Measurements from ENCODE around the gene CXCL17.
A peak's percentile ranks its signal among the peaks of the same experiment; 100 is the strongest.
"Not testable (repeated sequence)": the region's sequence is repeated elsewhere in the genome, so short reads cannot be mapped to it uniquely, and the experiment has no call there.

Gene CXCL17, protein sequence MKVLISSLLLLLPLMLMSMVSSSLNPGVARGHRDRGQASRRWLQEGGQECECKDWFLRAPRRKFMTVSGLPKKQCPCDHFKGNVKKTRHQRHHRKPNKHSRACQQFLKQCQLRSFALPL

DNA sequence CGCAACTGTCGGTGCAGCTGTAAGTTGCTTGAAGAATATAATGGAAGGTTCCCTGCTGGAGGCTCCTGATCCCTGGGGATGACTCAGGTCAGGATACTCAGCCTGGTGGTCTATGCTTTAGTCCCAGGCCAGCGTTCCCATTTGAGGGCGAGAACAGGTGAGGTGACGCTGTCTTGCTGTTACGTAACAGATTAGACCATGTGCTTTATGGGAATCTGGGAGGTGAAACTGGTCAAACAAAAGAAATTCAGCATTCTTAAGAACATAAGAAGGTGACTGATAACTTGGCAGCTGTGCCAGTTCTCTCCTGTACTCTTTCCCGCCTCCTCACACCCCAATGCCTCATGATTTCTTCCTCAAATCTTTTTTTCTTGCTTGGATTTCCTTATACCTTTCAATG, at the start of gene CXCL17:
Gene CXCL17 (minus strand): TSS at position 114 of the 400 bp plus-strand sequence. CDS start 114 bp downstream, outside the sequence.
- H3K4me3 ChIP-seq = no peak within 1 kb of the TSS
- no peak within 1 kb of the TSS for H3K27ac ChIP-seq
- no peaks in the 10 kb centered on the region for H3K36me3 ChIP-seq
- peaks cover 0 to 8% (median 0%) of the 10 kb centered on the region in 11 experiments; a peak in 5 of 22 replicates for H4K20me1 ChIP-seq
- H3K9ac ChIP-seq = no peak within 1 kb of the TSS
- H3K4me1 ChIP-seq = peaks cover 12 to 22% (median 16%) of the 10 kb centered on the region in 10 experiments
- TF ChIP-seq Cebpa-rat (IDR thresholded peaks at IDR 0.05) = 0 out of 22 replicates have a peak, but pooled peaks of 1 of the 11 experiments have one; percentile 8
- no peak within 1 kb of the TSS; a peak in 2 of 22 replicates for H3K4me2 ChIP-seq
- H3K27me3 ChIP-seq = peaks cover 0 to 5% (median 0%) of the 10 kb centered on the region in 11 experiments; a peak in 1 of 22 replicates
- no peaks in the 10 kb centered on the region for H3K9me3 ChIP-seq (replicated peaks in 1 of 11)

DNA sequence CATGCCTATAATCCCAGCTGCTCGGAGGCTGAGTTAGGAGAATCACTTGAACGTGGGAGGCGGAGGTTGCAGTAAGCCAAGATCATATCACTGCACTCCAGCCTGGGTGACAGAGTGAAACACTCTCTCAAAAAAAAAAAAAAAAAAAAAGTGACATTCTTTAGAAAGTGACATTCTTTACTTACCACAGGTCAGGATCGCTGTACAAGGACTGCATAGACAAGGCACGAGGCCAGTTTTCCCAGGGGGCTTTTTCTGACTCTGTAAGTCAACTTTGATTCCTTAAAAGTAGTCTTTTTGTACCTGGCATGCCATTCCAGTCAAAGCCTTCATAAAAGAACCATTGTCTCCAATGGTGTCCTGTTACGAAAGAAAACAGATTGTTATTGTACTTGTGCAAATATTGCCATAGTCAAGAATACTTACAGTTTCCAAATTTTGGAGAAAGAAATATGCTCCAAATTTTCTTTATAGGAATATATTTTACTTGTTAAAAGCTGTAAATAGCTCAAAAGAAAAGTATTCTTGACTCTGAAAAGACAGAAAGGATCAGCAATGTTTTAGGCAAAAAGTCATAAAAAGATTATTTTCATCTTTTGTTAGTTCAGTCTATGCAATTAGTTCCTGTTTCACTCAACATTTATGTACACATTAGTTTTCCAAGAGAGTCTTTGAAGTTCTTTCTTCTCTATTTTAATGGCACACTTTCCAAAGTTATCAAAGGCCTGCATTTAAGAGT, 46.2 kb upstream of the CXCL17 start:
- Histone ChIP-seq H3K36me3 (peaks cover 0 to 20% (median 0%) of the 10 kb centered on the region in 11 experiments; a peak in 7 of 22 replicates), H3K27ac (no peak overlapping the region)

DNA sequence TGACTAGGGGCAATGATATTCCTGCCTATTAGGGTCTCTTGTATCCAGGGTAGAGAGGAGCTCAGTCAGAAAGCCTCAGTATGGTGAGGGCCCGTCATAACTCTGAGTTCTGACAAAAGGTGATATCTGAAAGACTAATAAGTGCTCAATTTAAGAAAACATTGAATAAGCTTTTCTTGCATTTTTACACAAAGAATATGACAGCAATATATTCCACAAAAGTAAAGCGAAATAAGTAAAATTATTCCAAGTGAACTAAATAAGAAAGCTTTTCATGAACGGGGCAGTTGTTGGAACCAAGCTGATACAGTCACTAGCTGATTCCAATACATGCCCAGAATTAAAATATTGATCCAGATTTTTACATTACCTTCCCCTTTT, 45.0 kb upstream of the CXCL17 start:
- H4K20me1 ChIP-seq = no peaks in the 10 kb centered on the region
- H3K27ac ChIP-seq = no peak overlapping the region
- H3K9ac ChIP-seq = no peak overlapping the region
- H3K36me3 ChIP-seq = peaks cover 0 to 18% (median 0%) of the 10 kb centered on the region in 11 experiments; a peak in 7 of 22 replicates
- H3K9me3 ChIP-seq (replicated peaks in 1 of 11) = no peaks in the 10 kb centered on the region
- H3K4me1 ChIP-seq = peaks cover 0 to 40% (median 13%) of the 10 kb centered on the region in 10 experiments; a peak in 13 of 20 replicates
- H3K4me3 ChIP-seq = no peak overlapping the region
- no peak for TF ChIP-seq Cebpa-rat (IDR thresholded peaks at IDR 0.05)
- H3K27me3 ChIP-seq = no peaks in the 10 kb centered on the region
- H3K4me2 ChIP-seq = peak overlapping the region in 1 of 11 experiments; percentile 25; a peak in 1 of 22 replicates

More for the DNA sequence above, 46.2 kb upstream of the CXCL17 start:
- H3K4me3 ChIP-seq = no peak overlapping the region
- no peaks in the 10 kb centered on the region for H3K9me3 ChIP-seq (replicated peaks in 1 of 11)
- no peaks in the 10 kb centered on the region for H4K20me1 ChIP-seq
- no peaks in the 10 kb centered on the region for H3K27me3 ChIP-seq
- TF ChIP-seq Cebpa-rat (IDR thresholded peaks at IDR 0.05) = no peak
- peak overlapping the region in 3 of 11 experiments; percentile 20 to 47 (median 24); a peak in 5 of 22 replicates for H3K4me2 ChIP-seq
- H3K4me1 ChIP-seq = peaks cover 0 to 28% (median 7%) of the 10 kb centered on the region in 10 experiments; a peak in 10 of 20 replicates
- H3K9ac ChIP-seq = no peak overlapping the region

DNA sequence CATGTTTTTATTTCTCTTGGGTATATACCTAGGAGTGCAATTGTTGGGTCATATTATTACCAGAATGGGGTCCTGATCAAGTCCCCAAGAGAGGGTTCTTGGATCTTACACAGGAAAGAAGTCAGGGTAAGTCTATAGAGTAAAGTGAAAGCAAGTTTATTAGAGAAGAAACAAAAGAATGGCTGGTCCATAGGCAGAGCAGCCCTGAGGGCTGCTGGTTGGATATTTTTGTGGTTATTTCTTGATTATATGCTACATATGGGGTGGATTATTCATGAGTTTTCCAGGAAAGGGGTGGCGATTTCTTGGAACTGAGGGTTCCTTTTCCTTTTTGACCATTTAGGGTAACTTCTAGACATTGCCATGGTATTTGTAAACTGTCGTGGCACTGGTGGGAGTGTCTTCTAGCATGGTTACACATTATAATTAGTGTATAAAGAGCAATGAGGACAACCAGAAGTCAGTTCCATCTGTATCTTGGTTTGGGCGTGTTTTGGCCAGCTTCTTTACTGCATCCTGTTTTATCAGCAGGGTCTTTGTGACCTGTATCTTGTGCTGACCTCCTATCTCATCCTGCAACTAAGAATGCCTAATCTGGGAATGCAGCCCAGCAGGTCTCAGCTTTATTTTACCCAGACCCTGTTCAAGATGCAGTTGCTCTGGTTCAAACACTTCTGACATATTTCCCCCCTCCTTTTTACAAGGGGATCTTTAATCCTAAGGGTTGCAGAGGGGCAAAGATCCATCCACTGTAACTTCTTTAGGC, 44.5 kb upstream of the CXCL17 start:
- no peak overlapping the region for H3K9ac ChIP-seq
- H4K20me1 ChIP-seq = no peaks in the 10 kb centered on the region
- TF ChIP-seq Cebpa-rat (IDR thresholded peaks at IDR 0.05) = no peak
- H3K27ac ChIP-seq = no peak overlapping the region
- no peaks in the 10 kb centered on the region for H3K27me3 ChIP-seq
- H3K4me3 ChIP-seq = no peak overlapping the region
- H3K9me3 ChIP-seq (replicated peaks in 1 of 11) = no peaks in the 10 kb centered on the region; a peak in 1 of 22 replicates
- peaks cover 0 to 45% (median 17%) of the 10 kb centered on the region in 10 experiments; a peak in 17 of 20 replicates for H3K4me1 ChIP-seq
- H3K4me2 ChIP-seq = peak overlapping the region in 4 of 11 experiments; percentile 9 to 36 (median 19); a peak in 4 of 22 replicates
- H3K36me3 ChIP-seq = peaks cover 0 to 18% (median 0%) of the 10 kb centered on the region in 11 experiments; a peak in 7 of 22 replicates

DNA sequence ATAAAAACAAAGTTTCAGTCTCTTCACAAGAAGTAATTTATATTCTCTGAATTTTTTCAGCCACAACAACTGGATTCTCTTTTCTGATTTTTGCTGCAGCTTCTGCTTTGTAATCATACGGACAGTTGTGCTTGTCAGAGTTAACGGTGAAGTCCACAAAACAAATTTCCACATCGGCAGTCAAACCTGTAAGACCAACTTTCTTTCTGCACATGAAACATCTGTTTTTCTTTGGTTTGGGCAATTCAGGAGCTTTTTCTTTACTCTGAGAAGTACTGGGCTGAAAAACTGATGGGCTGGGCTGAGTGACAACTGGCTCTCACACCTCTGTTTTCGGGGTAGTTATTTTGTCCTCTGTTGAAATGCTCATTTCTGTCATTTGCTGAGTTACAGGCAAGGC, 42.3 kb upstream of the CXCL17 start:
- H4K20me1 ChIP-seq; H3K9ac ChIP-seq; H3K27me3 ChIP-seq; H3K4me3 ChIP-seq; H3K27ac ChIP-seq; H3K9me3 ChIP-seq (replicated peaks in 1 of 11): not testable (repeated sequence)
- Histone ChIP-seq H3K36me3 (peaks cover 0 to 18% (median 0%) of the 10 kb centered on the region in 11 experiments; a peak in 6 of 22 replicates), H3K4me1 (peaks cover 19 to 67% (median 38%) of the 10 kb centered on the region in 10 experiments), H3K4me2 (peak overlapping the region in 1 of 11 experiments; percentile 9; a peak in 1 of 22 replicates)

DNA sequence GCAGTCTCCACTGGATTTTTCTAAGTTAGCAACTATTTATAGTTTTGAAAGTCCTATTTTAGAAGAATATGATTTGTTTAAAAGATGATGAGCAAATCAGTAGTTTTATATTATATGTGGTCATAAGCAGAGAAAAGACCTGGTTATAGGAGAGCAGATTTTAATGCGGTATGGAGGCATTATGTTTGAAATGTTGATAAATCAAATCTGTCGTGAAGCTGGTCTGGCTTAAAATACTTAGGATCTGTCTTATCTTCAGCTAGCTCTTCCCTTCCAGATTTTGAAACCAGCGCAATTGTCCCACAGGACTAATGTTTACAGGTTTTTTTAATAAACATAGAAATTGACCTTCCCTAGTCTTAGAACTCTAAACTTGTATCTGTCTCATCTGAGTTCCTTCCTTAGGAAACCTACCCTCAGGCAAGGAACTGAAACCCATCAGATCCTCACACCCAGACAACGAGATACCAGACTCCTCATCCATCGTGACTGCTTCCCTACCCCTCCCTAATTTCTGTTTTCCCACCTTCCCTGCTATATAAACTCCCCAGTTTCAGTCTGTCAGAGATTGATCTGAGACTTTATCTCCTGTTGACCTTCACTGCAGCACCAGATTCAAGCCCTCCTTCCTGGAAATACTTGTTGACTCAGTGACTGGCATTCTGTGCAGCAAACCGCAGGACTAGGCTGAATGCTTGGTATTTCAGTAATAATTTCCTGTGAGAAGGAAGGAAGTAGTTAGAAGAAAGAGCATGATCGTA, 37.8 kb upstream of the CXCL17 start:
- Histone ChIP-seq H3K4me2 (peak overlapping the region; percentile 65 to 93 (median 79)), H3K9ac (peak overlapping the region in 9 of 11 experiments; percentile 61 to 78 (median 76); a peak in 18 of 22 replicates), H3K27ac (peak overlapping the region in 10 of 11 experiments; percentile 22 to 97 (median 87); a peak in 19 of 22 replicates), H3K36me3 (no peaks in the 10 kb centered on the region; a peak in 1 of 22 replicates), H3K9me3 (replicated peaks in 1 of 11) (peaks cover 0 to 13% (median 0%) of the 10 kb centered on the region in 11 experiments; a peak in 3 of 22 replicates), H3K27me3 (no peaks in the 10 kb centered on the region), H4K20me1 (no peaks in the 10 kb centered on the region), H3K4me3 (peak overlapping the region in 7 of 10 experiments; percentile 5 to 43 (median 27); a peak in 12 of 20 replicates), H3K4me1 (peaks cover 30 to 94% (median 59%) of the 10 kb centered on the region in 10 experiments)
- no peak; a peak in 1 of 22 replicates for TF ChIP-seq Cebpa-rat (IDR thresholded peaks at IDR 0.05)

DNA sequence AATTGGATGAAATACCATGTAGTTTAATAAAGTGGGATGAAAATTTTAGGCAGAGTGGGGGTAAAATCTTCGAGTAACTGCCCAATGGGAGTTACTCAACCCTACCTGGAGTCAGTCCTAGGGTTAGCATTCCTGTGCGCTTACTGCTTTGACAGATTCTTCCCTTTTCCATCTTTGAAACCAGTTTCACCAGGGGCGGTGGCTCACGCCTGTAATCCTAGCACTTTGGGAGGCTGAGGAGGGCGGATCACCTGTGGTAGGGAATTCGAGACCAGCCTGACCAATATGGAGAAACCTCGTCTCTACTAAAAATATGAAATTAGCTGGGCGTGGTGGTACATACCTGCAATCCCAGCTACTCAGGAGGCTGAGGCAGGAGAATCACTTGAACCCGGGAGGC, 37.0 kb upstream of the CXCL17 start:
- Histone ChIP-seq H3K36me3 (no peaks in the 10 kb centered on the region; a peak in 1 of 22 replicates), H3K4me3 (peak overlapping the region in 2 of 10 experiments; percentile 5 to 18; a peak in 2 of 20 replicates), H3K27ac (peak overlapping the region in 9 of 11 experiments; percentile 75 to 97 (median 87); a peak in 18 of 22 replicates), H3K9me3 (replicated peaks in 1 of 11) (peaks cover 0 to 13% (median 0%) of the 10 kb centered on the region in 11 experiments; a peak in 3 of 22 replicates), H3K4me1 (peaks cover 31 to 97% (median 65%) of the 10 kb centered on the region in 10 experiments), H3K9ac (peak overlapping the region in 9 of 11 experiments; percentile 61 to 78 (median 76); a peak in 15 of 22 replicates), H3K4me2 (peak overlapping the region; percentile 65 to 93 (median 79)), H4K20me1 (no peaks in the 10 kb centered on the region), H3K27me3 (no peaks in the 10 kb centered on the region)
- no peak for TF ChIP-seq Cebpa-rat (IDR thresholded peaks at IDR 0.05)

Data from BLaER1 treated with 17β-estradiol and CSF1 and Interleukin-3, amounts not matched to agents 10 nM and 100 nM (cell line).